Natural killer cell treated with Interleukin-12 subunit alpha and Interleukin-12 subunit beta and Interleukin-15 and Interleukin-18, amount 100 ng/mL, for 72 hours (primary cell): ENCODE measurements around the gene DDHD1. TPM values are rescaled to one million over a fixed set of nuclear protein-coding genes. Genes with fewer than 3 reads are reported as not detected.
A peak's percentile ranks its signal among the peaks of the same experiment; 100 is the strongest.

ENCODE experiments used
- ATAC-seq, 2 donors: fragments of 150-1000 bp; cut with Tn5 transposase in 1 of 2; sonication (Bioruptor Pico), chemical (Tn5 transposase) in 1 of 2; 2 replicates each; pipeline ENCODE4 v1.10.0; 2021
- DNase-seq: peaks from one replicate; pipeline ENCODE4 v3.0.0; 2022; ENCODE audit warnings: low spot score
- H3K27ac Mint-ChIP-seq, 2 donors: 1 replicate in 1 of 2; 2 replicates in 1 of 2; pipeline ENCODE4 v1.8.0; 2022; ENCODE audit warnings: mixed read lengths in 2 of 2, mild to moderate bottlenecking in 1 of 2, moderate library complexity in 1 of 2
- H3K27me3 Mint-ChIP-seq, 2 donors: 1 replicate in 1 of 2; 2 replicates in 1 of 2; pipeline ENCODE4 v1.8.0; 2022; ENCODE audit warnings: mixed read lengths in 2 of 2
- H3K36me3 Mint-ChIP-seq: one replicate; pipeline ENCODE4 v1.8.0; 2022; ENCODE audit warnings: mixed read lengths
- H3K4me1 Mint-ChIP-seq, 2 donors: 1 replicate in 1 of 2; 2 replicates in 1 of 2; pipeline ENCODE4 v1.8.0; 2022; ENCODE audit warnings: low read depth in 2 of 2, mixed read lengths in 2 of 2, mild to moderate bottlenecking in 1 of 2
- H3K4me3 Mint-ChIP-seq: one replicate; pipeline ENCODE4 v1.8.0; 2022; ENCODE audit warnings: mixed read lengths
- H3K9me3 Mint-ChIP-seq: 2 replicates; pipeline ENCODE4 v1.8.0; 2022; ENCODE audit warnings: mixed read lengths
- total RNA-seq, 2 donors: library from RNA; stranded (reverse); gene quantifications; one replicate each; pipeline ENCODE4 v1.2.3, GENCODE V29; 2022

The DDHD1 gene
- total RNA-seq, 2 donors from 2014 or later, result 71.3 to 87.5 TPM

- Mint-ChIP-seq H3K4me1 (peaks cover 6 to 10% of the 10 kb centered on the region in 2 donors), H3K36me3 (no peaks in the 10 kb centered on the region), H3K27me3 (no peaks in the 10 kb centered on the region), H3K9me3 (no peaks in the 10 kb centered on the region), H3K27ac (no peak overlapping the region), H3K4me3 (no peak overlapping the region)
- ATAC-seq (no peak), DNase-seq (no peak)
These were observed 126.1 kb downstream of the DDHD1 start for GRCh38 chr14:53027041-53027440.

GRCh38 chr14:53023325-53023724 lies 129.8 kb downstream of the DDHD1 start:
- peaks cover 5% of the 10 kb centered on the region for H3K9me3 Mint-ChIP-seq
- no peak for ATAC-seq
- no peak overlapping the region for H3K27ac Mint-ChIP-seq

GRCh38 chr14:53022593-53022992 lies 130.5 kb downstream of the DDHD1 start:
- ATAC-seq (no peak), DNase-seq (no peak)
- H3K4me1 Mint-ChIP-seq, result peaks cover 2 to 8% of the 10 kb centered on the region in 2 donors
- H3K4me3 Mint-ChIP-seq, result no peak overlapping the region
- H3K36me3 Mint-ChIP-seq, result no peaks in the 10 kb centered on the region
- no peak overlapping the region for H3K27ac Mint-ChIP-seq
- peaks cover 0 to 4% of the 10 kb centered on the region in 2 donors for H3K27me3 Mint-ChIP-seq
- peaks cover 5% of the 10 kb centered on the region for H3K9me3 Mint-ChIP-seq

More at GRCh38 chr14:53023325-53023724, 129.8 kb downstream of the DDHD1 start:
- Mint-ChIP-seq H3K36me3 (no peaks in the 10 kb centered on the region), H3K4me1 (peaks cover 6 to 10% of the 10 kb centered on the region in 2 donors), H3K27me3 (peaks cover 0 to 4% of the 10 kb centered on the region in 2 donors), H3K4me3 (no peak overlapping the region)
- DNase-seq, result no peak

GRCh38 chr14:53020193-53020932 lies 132.8 kb downstream of the DDHD1 start:
- Mint-ChIP-seq H3K36me3 (no peaks in the 10 kb centered on the region), H3K4me1 (peaks cover 0 to 3% of the 10 kb centered on the region in 2 donors), H3K9me3 (peaks cover 5% of the 10 kb centered on the region), H3K27me3 (peaks cover 0 to 4% of the 10 kb centered on the region in 2 donors), H3K4me3 (no peak overlapping the region), H3K27ac (no peak overlapping the region)
- DNase-seq, result no peak
- no peak for ATAC-seq

GRCh38 chr14:53019406-53019805 lies 133.7 kb downstream of the DDHD1 start:
- Mint-ChIP-seq H3K4me3 (no peak overlapping the region), H3K36me3 (no peaks in the 10 kb centered on the region), H3K9me3 (peaks cover 5% of the 10 kb centered on the region), H3K27me3 (peaks cover 0 to 4% of the 10 kb centered on the region in 2 donors), H3K27ac (no peak overlapping the region), H3K4me1 (peaks cover 0 to 3% of the 10 kb centered on the region in 2 donors)
- ATAC-seq (no peak), DNase-seq (no peak)

- Mint-ChIP-seq H3K27me3 (peaks cover 7 to 8% of the 10 kb centered on the region in 2 donors), H3K4me1 (peaks cover 0 to 3% of the 10 kb centered on the region in 2 donors), H3K4me3 (no peak overlapping the region), H3K9me3 (peaks cover 5% of the 10 kb centered on the region), H3K27ac (no peak overlapping the region), H3K36me3 (no peaks in the 10 kb centered on the region)
- DNase-seq, result no peak
- no peak for ATAC-seq
These were observed 135.3 kb downstream of the DDHD1 start for GRCh38 chr14:53017837-53018236.

- H3K27me3 Mint-ChIP-seq, result peaks cover 7 to 10% of the 10 kb centered on the region in 2 donors
- H3K4me3 Mint-ChIP-seq, result no peak overlapping the region
- H3K4me1 Mint-ChIP-seq, result peaks cover 0 to 3% of the 10 kb centered on the region in 2 donors
- peaks cover 5% of the 10 kb centered on the region for H3K9me3 Mint-ChIP-seq
- no peak overlapping the region for H3K27ac Mint-ChIP-seq
- H3K36me3 Mint-ChIP-seq, result no peaks in the 10 kb centered on the region
- ATAC-seq, result peak in 1 of 2 donors; percentile 20
- DNase-seq, result no peak
These were observed 136.2 kb downstream of the DDHD1 start for GRCh38 chr14:53016919-53017318.

- no peaks in the 10 kb centered on the region for H3K36me3 Mint-ChIP-seq
- peaks cover 0 to 3% of the 10 kb centered on the region in 2 donors for H3K4me1 Mint-ChIP-seq
These were observed 136.6 kb downstream of the DDHD1 start for GRCh38 chr14:53016491-53016890.

GRCh38 chr14:53011053-53011462 lies 142.1 kb downstream of the DDHD1 start:
- DNase-seq (no peak), ATAC-seq (no peak)
- H3K27ac Mint-ChIP-seq, result no peak overlapping the region
- H3K4me1 Mint-ChIP-seq, result peaks cover 0 to 9% of the 10 kb centered on the region in 2 donors
- H3K27me3 Mint-ChIP-seq, result peaks cover 7 to 9% of the 10 kb centered on the region in 2 donors
- H3K9me3 Mint-ChIP-seq, result no peaks in the 10 kb centered on the region
- H3K36me3 Mint-ChIP-seq, result no peaks in the 10 kb centered on the region
- no peak overlapping the region for H3K4me3 Mint-ChIP-seq

More at GRCh38 chr14:53016491-53016890, 136.6 kb downstream of the DDHD1 start:
- ATAC-seq (no peak), DNase-seq (no peak)
- Mint-ChIP-seq H3K27me3 (peaks cover 7 to 11% of the 10 kb centered on the region in 2 donors), H3K4me3 (no peak overlapping the region), H3K9me3 (peaks cover 5% of the 10 kb centered on the region), H3K27ac (no peak overlapping the region)

- DNase-seq (no peak), ATAC-seq (no peak)
- Mint-ChIP-seq H3K36me3 (no peaks in the 10 kb centered on the region), H3K27ac (no peak overlapping the region), H3K4me1 (peaks cover 0 to 9% of the 10 kb centered on the region in 2 donors), H3K4me3 (no peak overlapping the region), H3K27me3 (peaks cover 7 to 9% of the 10 kb centered on the region in 2 donors), H3K9me3 (no peaks in the 10 kb centered on the region)
These were observed 142.7 kb downstream of the DDHD1 start for GRCh38 chr14:53010193-53011040.

- H3K4me1 Mint-ChIP-seq, result peaks cover 0 to 9% of the 10 kb centered on the region in 2 donors
- no peaks in the 10 kb centered on the region for H3K9me3 Mint-ChIP-seq
- DNase-seq, result no peak
- no peak overlapping the region for H3K27ac Mint-ChIP-seq
- H3K4me3 Mint-ChIP-seq, result no peak overlapping the region
- H3K27me3 Mint-ChIP-seq, result peaks cover 0 to 5% of the 10 kb centered on the region in 2 donors
- peak in 1 of 2 donors; percentile 43 for ATAC-seq
- H3K36me3 Mint-ChIP-seq, result no peaks in the 10 kb centered on the region
These were observed 146.1 kb downstream of the DDHD1 start for GRCh38 chr14:53006931-53007562.

GRCh38 chr14:53004976-53005375 lies 148.1 kb downstream of the DDHD1 start:
- peaks cover 0 to 9% of the 10 kb centered on the region in 2 donors for H3K4me1 Mint-ChIP-seq
- ATAC-seq (no peak), DNase-seq (no peak)

GRCh38 chr14:53003776-53004175 lies 149.3 kb downstream of the DDHD1 start:
- no peaks in the 10 kb centered on the region for H3K9me3 Mint-ChIP-seq
- peaks cover 0 to 9% of the 10 kb centered on the region in 2 donors for H3K4me1 Mint-ChIP-seq
- no peak overlapping the region for H3K27ac Mint-ChIP-seq
- no peak overlapping the region for H3K4me3 Mint-ChIP-seq
- peaks cover 4 to 9% of the 10 kb centered on the region in 2 donors for H3K27me3 Mint-ChIP-seq
- no peaks in the 10 kb centered on the region for H3K36me3 Mint-ChIP-seq
- ATAC-seq (no peak), DNase-seq (no peak)

More at GRCh38 chr14:53004976-53005375, 148.1 kb downstream of the DDHD1 start:
- Mint-ChIP-seq H3K36me3 (no peaks in the 10 kb centered on the region), H3K4me3 (no peak overlapping the region), H3K27me3 (peaks cover 4 to 9% of the 10 kb centered on the region in 2 donors), H3K9me3 (no peaks in the 10 kb centered on the region), H3K27ac (no peak overlapping the region)
